ENCODE measurements around the gene WDFY4. TPM values are rescaled to one million over a fixed set of nuclear protein-coding genes. Genes with fewer than 3 reads are reported as not detected.
A peak's percentile ranks its signal among the peaks of the same experiment; 100 is the strongest.

The WDFY4 gene, protein sequence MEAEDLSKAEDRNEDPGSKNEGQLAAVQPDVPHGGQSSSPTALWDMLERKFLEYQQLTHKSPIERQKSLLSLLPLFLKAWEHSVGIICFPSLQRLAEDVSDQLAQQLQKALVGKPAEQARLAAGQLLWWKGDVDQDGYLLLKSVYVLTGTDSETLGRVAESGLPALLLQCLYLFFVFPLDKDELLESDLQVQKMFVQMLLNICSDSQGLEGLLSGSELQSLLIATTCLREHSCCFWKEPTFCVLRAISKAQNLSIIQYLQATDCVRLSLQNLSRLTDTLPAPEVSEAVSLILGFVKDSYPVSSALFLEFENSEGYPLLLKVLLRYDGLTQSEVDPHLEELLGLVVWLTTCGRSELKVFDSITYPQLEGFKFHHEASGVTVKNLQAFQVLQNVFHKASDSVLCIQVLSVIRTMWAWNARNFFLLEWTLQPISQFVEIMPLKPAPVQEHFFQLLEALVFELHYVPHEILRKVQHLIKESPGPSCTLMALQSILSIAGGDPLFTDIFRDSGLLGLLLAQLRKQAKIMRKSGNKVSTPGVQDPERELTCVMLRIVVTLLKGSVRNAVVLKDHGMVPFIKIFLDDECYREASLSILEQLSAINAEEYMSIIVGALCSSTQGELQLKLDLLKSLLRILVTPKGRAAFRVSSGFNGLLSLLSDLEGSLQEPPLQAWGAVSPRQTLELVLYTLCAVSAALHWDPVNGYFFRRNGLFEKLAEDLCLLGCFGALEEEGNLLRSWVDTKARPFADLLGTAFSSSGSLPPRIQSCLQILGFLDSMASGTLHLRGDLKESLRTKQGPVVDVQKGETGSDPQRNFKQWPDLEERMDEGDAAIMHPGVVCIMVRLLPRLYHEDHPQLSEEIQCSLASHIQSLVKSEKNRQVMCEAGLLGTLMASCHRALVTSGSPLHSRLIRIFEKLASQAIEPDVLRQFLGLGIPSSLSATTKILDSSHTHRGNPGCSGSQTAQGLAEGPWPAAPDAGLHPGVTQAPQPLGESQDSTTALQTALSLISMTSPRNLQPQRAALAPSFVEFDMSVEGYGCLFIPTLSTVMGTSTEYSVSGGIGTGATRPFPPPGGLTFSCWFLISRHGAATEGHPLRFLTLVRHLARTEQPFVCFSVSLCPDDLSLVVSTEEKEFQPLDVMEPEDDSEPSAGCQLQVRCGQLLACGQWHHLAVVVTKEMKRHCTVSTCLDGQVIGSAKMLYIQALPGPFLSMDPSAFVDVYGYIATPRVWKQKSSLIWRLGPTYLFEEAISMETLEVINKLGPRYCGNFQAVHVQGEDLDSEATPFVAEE (N-terminal part only)
- 10 to 100 TPM in 2 of 4 donors, 1 to 10 TPM in 2; 5.0 to 16.5 (median 8.8) TPM for total RNA-seq

DNA sequence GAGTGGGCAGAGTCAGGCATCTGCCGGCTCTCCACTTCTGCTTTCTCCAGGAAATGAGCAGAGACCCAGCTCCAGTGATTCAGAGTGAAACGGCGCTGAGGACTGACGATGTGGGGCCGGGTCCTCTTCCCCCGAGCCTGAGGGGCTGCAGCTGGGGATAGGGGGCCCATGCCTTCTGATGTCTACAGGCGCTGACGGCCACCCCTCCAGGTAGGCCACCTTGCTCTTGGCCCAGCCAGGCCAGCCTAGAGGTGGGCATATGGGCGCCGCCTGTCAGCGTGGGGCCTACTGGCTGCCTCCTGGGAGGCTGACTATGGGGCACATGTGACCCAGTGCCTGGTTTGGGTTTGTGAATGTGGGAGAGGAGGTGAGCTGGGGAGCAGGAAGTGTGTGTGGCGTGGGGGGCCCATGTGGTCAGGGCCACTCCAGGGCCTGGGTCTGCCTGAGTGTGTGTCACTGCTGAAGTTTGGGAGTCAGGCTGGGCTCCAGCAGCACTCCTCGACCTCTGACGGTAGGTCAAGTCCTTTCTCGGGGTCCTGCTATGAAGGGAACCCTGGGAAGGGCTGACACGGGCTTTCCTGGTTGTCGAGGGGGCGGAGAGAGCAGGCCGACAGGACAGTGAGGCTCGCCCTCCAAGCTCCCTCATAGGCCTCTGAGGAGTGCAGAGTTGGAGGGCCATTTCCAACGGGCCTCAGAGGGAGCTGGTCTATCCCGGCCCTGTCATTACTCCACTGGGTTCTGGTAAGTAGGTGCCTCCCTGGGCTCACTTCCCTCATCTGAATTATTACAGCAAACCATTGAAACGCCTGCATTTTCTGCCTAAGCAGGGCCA lies at the start of gene WDFY4:
Gene WDFY4, plus strand, starts transcription at position 82 of the 832 bp plus-strand sequence. CDS start 24,860 bp downstream, outside the sequence.
- 75 to 79% methylated on average over 19 to 21 of the region's 23 CpGs for WGBS, 2 donors
- DNase-seq (ENCODE audit: low spot score in 2 of 2), result no peak
- H3K27ac ChIP-seq, result peak within 1 kb of the TSS in 3 of 4 donors; percentile 36 to 77 (median 56)
- peak within 1 kb of the TSS in 2 of 4 donors; percentile 32 to 34 for H3K4me3 ChIP-seq
- peaks cover 0 to 14% (median 0%) of the 10 kb centered on the region in 4 donors for H3K9me3 ChIP-seq
- TF ChIP-seq, protein P1, sequence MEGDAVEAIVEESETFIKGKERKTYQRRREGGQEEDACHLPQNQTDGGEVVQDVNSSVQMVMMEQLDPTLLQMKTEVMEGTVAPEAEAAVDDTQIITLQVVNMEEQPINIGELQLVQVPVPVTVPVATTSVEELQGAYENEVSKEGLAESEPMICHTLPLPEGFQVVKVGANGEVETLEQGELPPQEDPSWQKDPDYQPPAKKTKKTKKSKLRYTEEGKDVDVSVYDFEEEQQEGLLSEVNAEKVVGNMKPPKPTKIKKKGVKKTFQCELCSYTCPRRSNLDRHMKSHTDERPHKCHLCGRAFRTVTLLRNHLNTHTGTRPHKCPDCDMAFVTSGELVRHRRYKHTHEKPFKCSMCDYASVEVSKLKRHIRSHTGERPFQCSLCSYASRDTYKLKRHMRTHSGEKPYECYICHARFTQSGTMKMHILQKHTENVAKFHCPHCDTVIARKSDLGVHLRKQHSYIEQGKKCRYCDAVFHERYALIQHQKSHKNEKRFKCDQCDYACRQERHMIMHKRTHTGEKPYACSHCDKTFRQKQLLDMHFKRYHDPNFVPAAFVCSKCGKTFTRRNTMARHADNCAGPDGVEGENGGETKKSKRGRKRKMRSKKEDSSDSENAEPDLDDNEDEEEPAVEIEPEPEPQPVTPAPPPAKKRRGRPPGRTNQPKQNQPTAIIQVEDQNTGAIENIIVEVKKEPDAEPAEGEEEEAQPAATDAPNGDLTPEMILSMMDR (IDR thresholded peaks at IDR 0.05), result no peak
- TF ChIP-seq EP300 (IDR thresholded peaks at IDR 0.05) (no peak), POLR2A (IDR thresholded peaks at IDR 0.05) (no peak)
- no peaks in the 10 kb centered on the region for H3K4me1 ChIP-seq
- H3K27me3 ChIP-seq, result no peaks in the 10 kb centered on the region
- no peaks in the 10 kb centered on the region for H3K36me3 ChIP-seq

DNA sequence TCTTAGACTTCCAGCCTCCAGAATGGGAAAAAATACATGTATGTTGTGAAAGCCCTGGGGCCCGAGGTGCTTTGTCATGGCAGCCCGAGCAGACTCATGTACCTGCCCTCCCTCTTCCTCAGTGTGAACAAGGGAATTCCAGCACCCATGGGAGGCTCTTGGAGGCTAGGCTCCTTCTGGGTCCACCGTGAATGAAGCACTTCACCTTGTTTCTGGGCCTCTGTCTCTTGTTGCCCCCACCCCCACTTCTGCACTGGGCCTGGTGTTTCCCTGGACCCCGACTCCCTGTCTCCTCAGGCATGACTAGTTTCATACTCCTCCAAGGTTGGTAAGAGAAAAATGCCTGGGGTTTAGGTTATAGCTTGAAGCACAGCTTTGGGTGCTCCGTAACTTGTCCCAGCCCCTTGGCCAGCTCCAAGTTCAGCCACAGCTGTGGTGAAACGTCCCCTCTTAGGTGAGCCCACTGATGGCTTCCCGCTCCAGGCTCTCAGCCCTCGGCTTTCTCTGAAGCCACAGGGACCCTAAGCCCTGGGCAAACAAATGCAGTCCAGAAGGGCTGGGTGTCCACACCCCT lies 49.6 kb upstream of the WDFY4 start:
- peaks cover 0 to 6% (median 0%) of the 10 kb centered on the region in 4 donors for H3K4me1 ChIP-seq
- no peaks in the 10 kb centered on the region for H3K36me3 ChIP-seq
- no peak for TF ChIP-seq POLR2A (IDR thresholded peaks at IDR 0.05)
- TF ChIP-seq, protein P1 (IDR thresholded peaks at IDR 0.05), result no peak
- TF ChIP-seq EP300 (IDR thresholded peaks at IDR 0.05), result no peak
- peak overlapping the region in 1 of 4 donors; percentile 32 for H3K27ac ChIP-seq
- peaks cover 0 to 2% (median 0%) of the 10 kb centered on the region in 4 donors for H3K9me3 ChIP-seq
- H3K4me3 ChIP-seq, result no peak overlapping the region
- 82 to 87% methylated on average over 8 of the region's 8 CpGs for WGBS, 2 donors
- no peak for DNase-seq (ENCODE audit: low spot score in 2 of 2)
- H3K27me3 ChIP-seq, result no peaks in the 10 kb centered on the region

DNA sequence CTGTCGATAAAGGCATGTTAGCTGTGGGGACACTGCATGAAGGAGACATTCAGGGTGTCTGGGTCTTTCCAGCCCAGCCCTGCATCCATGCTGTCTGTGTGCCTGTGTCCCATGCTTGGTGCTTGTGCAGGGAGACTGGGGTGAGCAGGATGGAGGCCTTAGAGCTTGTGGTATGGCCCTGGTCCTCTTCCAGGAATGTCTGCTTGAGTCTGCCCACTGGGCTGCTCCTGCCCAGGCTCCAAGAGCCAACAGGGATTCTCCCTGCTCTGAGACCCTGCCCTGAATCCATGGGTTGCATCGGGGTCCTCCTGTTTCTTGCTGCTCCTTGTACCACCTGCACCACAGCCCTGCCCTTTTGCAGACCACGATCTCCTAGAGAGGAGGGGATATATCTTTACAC lies 48.4 kb upstream of the WDFY4 start:
- H3K9me3 ChIP-seq, result peaks cover 0 to 13% (median 2%) of the 10 kb centered on the region in 4 donors
- no peak overlapping the region for H3K27ac ChIP-seq
- peaks cover 0 to 6% (median 0%) of the 10 kb centered on the region in 4 donors for H3K4me1 ChIP-seq
- H3K36me3 ChIP-seq, result no peaks in the 10 kb centered on the region
- no peak overlapping the region for H3K4me3 ChIP-seq
- no peaks in the 10 kb centered on the region for H3K27me3 ChIP-seq
- TF ChIP-seq EP300 (IDR thresholded peaks at IDR 0.05) (no peak), POLR2A (IDR thresholded peaks at IDR 0.05) (no peak)
- TF ChIP-seq, protein P1 (IDR thresholded peaks at IDR 0.05), result no peak
- 64 to 69% methylated on average over 3 of the region's 3 CpGs for WGBS, 2 donors
- DNase-seq (ENCODE audit: low spot score in 2 of 2), result no peak

DNA sequence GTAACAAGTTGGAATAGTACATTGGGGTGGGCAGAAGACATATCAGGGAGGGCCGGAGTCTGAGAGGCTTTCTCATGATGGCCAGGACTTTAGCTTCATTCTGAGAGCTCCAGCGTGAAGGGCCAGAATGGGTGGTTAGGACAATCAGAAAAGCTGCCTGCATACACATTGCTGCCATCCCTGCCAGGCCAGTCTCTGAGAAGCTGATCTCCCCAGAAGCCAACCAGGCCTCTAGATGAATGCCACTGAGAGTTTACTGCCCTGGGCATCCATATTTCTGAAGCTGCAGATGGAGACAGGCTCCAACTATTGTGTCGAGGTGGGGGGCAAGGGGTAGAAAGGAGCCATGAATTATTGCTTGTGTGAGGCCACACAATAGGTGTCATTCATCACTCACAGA lies 47.8 kb upstream of the WDFY4 start:
- WGBS, 2 donors, result 77 to 86% methylated on average over 3 of the region's 3 CpGs
- Histone ChIP-seq H3K27ac (no peak overlapping the region), H3K4me3 (no peak overlapping the region), H3K4me1 (peaks cover 0 to 6% (median 0%) of the 10 kb centered on the region in 4 donors), H3K36me3 (no peaks in the 10 kb centered on the region), H3K9me3 (peaks cover 0 to 16% (median 2%) of the 10 kb centered on the region in 4 donors), H3K27me3 (no peaks in the 10 kb centered on the region)
- no peak for TF ChIP-seq EP300 (IDR thresholded peaks at IDR 0.05)
- TF ChIP-seq, protein P1 (IDR thresholded peaks at IDR 0.05), result no peak
- no peak for TF ChIP-seq POLR2A (IDR thresholded peaks at IDR 0.05)
- no peak for DNase-seq (ENCODE audit: low spot score in 2 of 2)
